IPS DF 6.9 (cell line): ENCODE measurements around the gene CEP152.
"Not testable (repeated sequence)": the region's sequence is repeated elsewhere in the genome, so short reads cannot be mapped to it uniquely, and the experiment has no call there.

Source experiments
- DNase-seq: peaks from one replicate; pipeline ENCODE4 v3.0.0-alpha.2; 2013; ENCODE audit warnings: low read depth, low spot score
- H3K27ac ChIP-seq: one replicate; pipeline ENCODE4 v1.5.1; 2013; ENCODE audit warnings: low read length, control low read depth
- H3K27me3 ChIP-seq: 2 replicates; pipeline ENCODE4 v1.6.1; 2013; ENCODE audit warnings: mild to moderate bottlenecking, low read length; ENCODE audit not compliant: control insufficient read depth, insufficient read depth
- H3K36me3 ChIP-seq: 2 replicates; pipeline ENCODE4 v1.6.1; 2013; ENCODE audit warnings: low read length; ENCODE audit not compliant: control insufficient read depth, insufficient read depth
- H3K4me1 ChIP-seq: 2 replicates; pipeline ENCODE4 v1.6.1; 2013; ENCODE audit warnings: low read length; ENCODE audit not compliant: control insufficient read depth, insufficient read depth
- H3K4me3 ChIP-seq: 2 replicates; pipeline ENCODE4 v1.5.1; 2013; ENCODE audit warnings: mild to moderate bottlenecking, low read length
- H3K9me3 ChIP-seq: 2 replicates; pipeline ENCODE4 v1.6.1; 2013; ENCODE audit warnings: low read length, inconsistent platforms; ENCODE audit not compliant: control insufficient read depth, insufficient read depth
- WGBS: extraction: QIAGEN DNeasy Blood & Tissue Kit; methylation state at CpG from one replicate; pipeline ENCODE4 v1.1.7; 2013; ENCODE audit warnings: mixed read lengths, missing lambda C conversion rate; ENCODE audit not compliant: insufficient read length, insufficient coverage; 5-methylcytosine and 5-hydroxymethylcytosine counted together

The CEP152 gene, protein sequence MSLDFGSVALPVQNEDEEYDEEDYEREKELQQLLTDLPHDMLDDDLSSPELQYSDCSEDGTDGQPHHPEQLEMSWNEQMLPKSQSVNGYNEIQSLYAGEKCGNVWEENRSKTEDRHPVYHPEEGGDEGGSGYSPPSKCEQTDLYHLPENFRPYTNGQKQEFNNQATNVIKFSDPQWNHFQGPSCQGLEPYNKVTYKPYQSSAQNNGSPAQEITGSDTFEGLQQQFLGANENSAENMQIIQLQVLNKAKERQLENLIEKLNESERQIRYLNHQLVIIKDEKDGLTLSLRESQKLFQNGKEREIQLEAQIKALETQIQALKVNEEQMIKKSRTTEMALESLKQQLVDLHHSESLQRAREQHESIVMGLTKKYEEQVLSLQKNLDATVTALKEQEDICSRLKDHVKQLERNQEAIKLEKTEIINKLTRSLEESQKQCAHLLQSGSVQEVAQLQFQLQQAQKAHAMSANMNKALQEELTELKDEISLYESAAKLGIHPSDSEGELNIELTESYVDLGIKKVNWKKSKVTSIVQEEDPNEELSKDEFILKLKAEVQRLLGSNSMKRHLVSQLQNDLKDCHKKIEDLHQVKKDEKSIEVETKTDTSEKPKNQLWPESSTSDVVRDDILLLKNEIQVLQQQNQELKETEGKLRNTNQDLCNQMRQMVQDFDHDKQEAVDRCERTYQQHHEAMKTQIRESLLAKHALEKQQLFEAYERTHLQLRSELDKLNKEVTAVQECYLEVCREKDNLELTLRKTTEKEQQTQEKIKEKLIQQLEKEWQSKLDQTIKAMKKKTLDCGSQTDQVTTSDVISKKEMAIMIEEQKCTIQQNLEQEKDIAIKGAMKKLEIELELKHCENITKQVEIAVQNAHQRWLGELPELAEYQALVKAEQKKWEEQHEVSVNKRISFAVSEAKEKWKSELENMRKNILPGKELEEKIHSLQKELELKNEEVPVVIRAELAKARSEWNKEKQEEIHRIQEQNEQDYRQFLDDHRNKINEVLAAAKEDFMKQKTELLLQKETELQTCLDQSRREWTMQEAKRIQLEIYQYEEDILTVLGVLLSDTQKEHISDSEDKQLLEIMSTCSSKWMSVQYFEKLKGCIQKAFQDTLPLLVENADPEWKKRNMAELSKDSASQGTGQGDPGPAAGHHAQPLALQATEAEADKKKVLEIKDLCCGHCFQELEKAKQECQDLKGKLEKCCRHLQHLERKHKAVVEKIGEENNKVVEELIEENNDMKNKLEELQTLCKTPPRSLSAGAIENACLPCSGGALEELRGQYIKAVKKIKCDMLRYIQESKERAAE (N-terminal part only)

DNA sequence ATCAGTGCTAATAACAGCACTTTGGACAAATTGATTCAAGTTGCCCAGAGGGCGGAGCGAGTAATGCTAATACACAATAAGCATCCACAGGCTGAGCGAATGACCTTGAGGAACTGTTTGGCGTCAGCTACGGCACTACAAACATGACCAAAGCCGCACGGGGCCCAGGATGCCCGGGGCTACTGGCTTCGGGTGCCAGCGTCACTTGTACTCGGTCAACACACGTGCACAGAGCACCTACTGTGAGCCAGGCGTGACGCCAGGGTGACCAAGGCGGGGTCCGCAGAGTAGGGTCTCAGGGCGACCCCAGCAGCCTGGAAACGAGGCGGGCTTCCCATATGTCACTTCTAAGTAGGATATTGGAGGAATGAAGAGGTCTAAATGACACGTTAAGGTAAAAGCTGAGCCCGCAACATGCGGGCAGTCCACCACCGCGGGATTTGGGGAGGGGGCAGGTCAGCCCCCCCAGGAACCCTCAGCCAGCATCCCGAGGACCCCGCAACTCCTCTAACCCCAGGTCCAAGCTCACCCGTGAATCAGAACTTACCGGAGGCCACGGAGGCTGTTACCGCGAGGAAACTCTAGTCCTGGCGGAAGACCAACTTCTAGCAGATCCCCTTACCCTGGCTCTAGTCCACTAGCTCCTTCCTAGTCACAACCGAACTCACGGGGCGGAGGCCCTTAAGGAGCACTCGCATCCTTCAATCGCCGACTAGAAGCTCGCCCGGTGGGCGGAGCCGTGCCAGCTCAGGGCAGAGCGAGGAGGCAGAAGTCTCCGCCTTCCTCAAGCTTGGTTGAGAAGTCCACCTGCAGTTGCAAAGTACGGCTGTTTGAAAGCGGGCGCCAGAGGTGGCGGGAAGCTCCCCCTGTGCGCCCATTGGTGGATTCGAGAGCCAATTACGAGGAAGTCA, at the start of gene CEP152:
TSS of gene CEP152 (minus strand) at position 656 of the 911 bp plus-strand sequence. CDS start 5,420 bp downstream, outside the sequence.
- no peaks in the 10 kb centered on the region for H3K9me3 ChIP-seq
- no peaks in the 10 kb centered on the region for H3K4me1 ChIP-seq
- H3K27ac ChIP-seq = no peak within 1 kb of the TSS
- H3K36me3 ChIP-seq = no peaks in the 10 kb centered on the region
- DNase-seq = peak; percentile 99
- peak within 1 kb of the TSS; percentile 68; the same call in 1 of the 2 replicates for H3K4me3 ChIP-seq
- no CpG with 5 or more reads among the region's 51 CpGs for WGBS
- H3K27me3 ChIP-seq = no peaks in the 10 kb centered on the region

DNA sequence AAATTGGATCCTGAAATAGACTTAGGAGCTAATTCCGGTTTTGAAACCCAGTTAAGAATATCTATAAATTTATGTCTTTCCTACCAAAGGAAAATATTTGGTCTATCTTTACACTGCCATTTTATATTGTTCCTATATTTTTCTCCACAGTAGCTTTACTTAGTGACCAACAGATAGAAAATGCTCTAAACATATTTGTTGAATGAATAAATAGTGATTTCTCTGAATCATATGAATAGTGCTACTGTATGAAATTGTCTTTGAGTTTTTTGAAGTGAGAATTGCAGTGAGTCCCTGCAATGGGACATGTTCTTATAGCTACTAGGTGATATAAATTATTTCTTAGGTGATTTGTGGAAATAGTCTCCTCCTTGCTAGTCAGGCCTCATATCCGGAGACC, 48.6 kb upstream of the CEP152 start:
- Histone ChIP-seq H3K27ac (no peak overlapping the region), H3K9me3 (no peaks in the 10 kb centered on the region), H3K4me3 (no peak overlapping the region), H3K4me1 (peaks cover 1% of the 10 kb centered on the region; the same call in 1 of the 2 replicates), H3K27me3 (no peaks in the 10 kb centered on the region), H3K36me3 (no peaks in the 10 kb centered on the region)
- no peak for DNase-seq
- no CpG with 5 or more reads among the region's 2 CpGs for WGBS

DNA sequence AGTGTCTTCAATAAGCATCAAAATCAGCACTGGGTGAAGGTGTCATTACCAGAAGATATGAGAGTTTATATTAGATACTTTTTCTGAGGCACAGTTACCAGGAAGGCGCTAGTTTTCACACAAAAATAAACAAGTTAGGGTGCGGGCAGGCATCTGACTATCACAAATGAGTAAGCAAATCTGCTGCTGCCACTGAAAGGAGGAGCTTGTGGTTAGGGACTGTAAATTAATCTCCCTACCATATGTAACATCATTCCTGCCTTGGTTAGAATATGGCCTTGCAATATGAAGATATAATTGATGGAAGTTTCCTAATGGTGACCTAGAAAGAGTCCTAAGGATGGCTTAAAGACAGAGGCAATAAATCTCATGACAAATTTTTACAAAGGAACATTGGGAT, 47.5 kb upstream of the CEP152 start:
- H3K4me1 ChIP-seq = peaks cover 1% of the 10 kb centered on the region; the same call in 1 of the 2 replicates
- no peak for DNase-seq
- WGBS = no CpG with 5 or more reads among the region's 2 CpGs
- H3K27ac ChIP-seq = no peak overlapping the region
- H3K9me3 ChIP-seq = no peaks in the 10 kb centered on the region
- no peaks in the 10 kb centered on the region for H3K27me3 ChIP-seq
- no peak overlapping the region for H3K4me3 ChIP-seq
- H3K36me3 ChIP-seq = no peaks in the 10 kb centered on the region

DNA sequence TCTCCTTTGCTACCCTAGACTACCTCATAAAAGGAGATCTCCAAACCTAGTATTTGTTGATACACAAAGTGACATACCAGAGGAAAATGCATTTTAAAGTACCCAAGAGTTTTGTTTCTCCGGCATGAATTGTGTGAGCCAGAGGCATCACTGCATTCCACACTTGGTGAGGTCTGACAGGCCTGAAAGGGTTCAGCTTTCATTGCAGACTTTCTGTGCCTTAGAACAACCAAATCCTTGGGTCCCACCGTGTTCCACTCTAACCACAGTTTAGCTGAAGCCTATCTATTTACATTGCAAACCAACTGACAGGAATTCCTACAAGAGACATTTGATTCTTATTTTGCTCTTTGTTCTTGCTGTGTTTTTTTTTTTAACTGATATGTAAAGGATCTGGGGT, 46.1 kb upstream of the CEP152 start:
- Histone ChIP-seq H3K27me3 (no peaks in the 10 kb centered on the region), H3K9me3 (no peaks in the 10 kb centered on the region), H3K36me3 (no peaks in the 10 kb centered on the region), H3K4me1 (peaks cover 1% of the 10 kb centered on the region; the same call in 1 of the 2 replicates), H3K27ac (no peak overlapping the region), H3K4me3 (no peak overlapping the region)
- no peak for DNase-seq
- no CpG with 5 or more reads among the region's 2 CpGs for WGBS

DNA sequence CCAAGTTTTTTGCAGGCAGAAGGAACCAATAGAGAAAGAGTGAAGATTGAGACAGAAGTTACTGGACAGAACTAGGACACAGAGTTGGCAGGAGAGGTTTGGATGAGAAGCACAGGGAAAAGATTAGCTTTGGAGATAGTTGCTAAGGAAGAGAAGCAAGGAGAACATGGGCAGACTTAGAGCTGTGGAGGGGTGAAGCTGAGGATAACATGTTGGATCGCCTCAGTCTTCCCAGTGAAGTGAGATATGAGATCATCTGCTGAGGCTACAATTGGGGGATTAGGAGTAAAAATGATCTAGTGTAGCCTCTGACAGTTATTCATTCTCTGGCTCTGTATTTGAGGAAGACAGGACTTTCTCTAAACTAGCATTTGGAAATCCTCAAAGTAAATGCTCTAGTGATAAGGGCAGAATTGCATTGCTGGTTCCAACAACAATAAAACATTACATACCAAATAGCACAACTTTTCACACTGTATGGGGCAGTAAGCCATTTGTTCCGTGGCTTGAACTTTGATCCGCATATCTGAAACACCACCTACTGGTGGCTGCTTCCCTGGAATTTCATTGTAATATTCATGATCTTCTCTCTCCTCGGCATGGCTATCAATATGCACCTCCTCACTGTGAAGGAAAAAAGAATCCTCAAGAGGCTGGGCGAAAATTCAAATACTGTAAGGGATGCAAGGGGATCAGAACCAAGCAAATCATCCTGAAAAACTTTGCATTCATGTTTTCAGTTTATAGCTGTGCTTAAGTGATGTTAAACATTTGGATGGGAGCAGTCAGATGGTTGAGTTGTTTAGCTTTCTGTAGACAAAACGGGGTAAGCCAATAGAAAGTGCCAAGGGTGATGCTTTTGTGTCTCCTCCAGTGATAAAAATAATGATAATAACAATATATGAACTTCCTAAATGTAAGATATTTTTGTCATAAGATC, 44.9 kb upstream of the CEP152 start:
- DNase-seq = no peak
- Histone ChIP-seq H3K27ac (no peak overlapping the region), H3K9me3 (no peaks in the 10 kb centered on the region), H3K4me1 (peaks cover 1% of the 10 kb centered on the region; the same call in 1 of the 2 replicates), H3K4me3 (no peak overlapping the region), H3K36me3 (no peaks in the 10 kb centered on the region), H3K27me3 (no peaks in the 10 kb centered on the region)
- no CpG with 5 or more reads among the region's 6 CpGs for WGBS

DNA sequence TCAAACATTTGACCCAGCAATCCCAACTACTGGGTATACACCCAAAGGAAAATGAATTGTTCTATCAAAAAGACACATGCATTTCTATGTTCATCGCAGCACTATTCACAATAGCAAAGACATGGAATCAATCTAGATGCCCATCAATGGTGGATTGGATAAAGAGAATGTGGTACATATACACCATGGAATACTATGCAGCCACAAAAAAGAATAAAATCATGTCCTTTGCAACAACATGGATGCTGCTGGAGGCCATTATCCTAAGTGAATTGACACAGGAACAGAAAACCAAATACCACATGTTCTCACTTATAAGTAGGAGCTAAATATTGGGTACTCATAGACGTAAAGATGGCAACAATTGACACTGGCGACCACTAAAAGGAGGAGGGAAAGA, 43.6 kb upstream of the CEP152 start:
- not testable (repeated sequence) for H3K27ac ChIP-seq, H3K4me1 ChIP-seq, H3K9me3 ChIP-seq, DNase-seq, H3K27me3 ChIP-seq, H3K4me3 ChIP-seq, H3K36me3 ChIP-seq
- no CpG with 5 or more reads among the region's 3 CpGs for WGBS

DNA sequence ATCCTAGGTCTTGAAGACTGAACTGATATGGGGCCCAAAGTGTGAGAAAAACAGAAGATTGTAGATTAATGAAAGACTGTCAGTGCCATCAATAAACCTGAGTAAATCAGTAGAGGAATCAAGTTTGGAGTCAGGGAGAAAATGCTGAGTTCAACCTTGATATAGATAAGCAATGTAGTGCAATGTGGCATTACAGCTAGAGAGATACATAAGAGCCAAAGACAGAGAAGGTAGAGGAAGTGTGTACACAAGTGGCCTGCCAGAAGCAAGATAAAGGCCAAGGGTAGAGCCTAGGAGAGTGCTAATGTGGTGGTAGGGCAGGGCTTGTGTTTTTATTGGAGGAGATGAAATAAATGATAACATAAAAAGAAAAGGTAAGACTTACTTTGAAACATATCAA, 41.1 kb upstream of the CEP152 start:
- Histone ChIP-seq H3K36me3 (no peaks in the 10 kb centered on the region), H3K4me1 (peaks cover 1% of the 10 kb centered on the region; the same call in 1 of the 2 replicates), H3K4me3 (no peak overlapping the region), H3K9me3 (no peaks in the 10 kb centered on the region), H3K27ac (no peak overlapping the region), H3K27me3 (no peaks in the 10 kb centered on the region)
- DNase-seq = no peak

DNA sequence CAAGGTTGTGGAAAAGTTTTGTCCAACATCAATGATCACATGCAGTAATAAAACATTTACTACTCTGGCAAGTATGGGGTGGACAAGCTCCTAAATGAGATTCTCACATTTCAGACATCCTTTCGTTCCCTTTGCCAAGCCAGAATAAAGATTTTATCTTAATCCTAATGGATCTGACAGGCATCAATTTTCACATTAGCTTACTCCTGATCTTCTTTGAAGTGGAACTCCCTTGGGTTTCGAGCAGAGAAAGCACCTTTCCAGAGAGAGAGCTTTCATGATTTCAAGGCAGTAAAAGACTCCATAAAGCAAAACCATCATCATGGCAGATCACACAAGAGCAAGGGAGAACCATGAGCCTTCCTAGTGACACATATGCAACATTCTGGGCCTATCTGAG, 39.8 kb upstream of the CEP152 start:
- DNase-seq = no peak
- WGBS = no CpG with 5 or more reads among the region's 2 CpGs
- H3K36me3 ChIP-seq = no peaks in the 10 kb centered on the region

DNA sequence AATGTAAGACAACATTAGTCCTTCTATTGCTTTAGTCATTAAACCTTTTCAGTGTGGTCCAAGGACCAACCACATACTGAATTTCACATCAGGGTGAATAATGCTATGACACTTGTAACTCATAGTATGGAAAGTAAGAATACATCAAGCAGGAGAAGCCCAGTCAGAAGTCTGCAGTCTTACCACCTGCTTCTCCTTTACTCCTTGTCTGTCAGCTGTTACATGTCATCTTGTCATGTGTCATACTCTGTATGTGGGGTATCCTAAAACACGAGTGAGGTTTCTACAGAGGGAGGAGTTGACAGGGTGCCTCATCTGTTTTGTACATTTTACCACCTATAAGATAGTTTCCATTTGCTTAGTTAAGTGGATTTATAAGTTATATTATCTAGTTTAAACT, 34.3 kb upstream of the CEP152 start:
- H3K4me3 ChIP-seq = no peak overlapping the region
- H3K27ac ChIP-seq = no peak overlapping the region
- H3K27me3 ChIP-seq = no peaks in the 10 kb centered on the region
- H3K36me3 ChIP-seq = no peaks in the 10 kb centered on the region
- DNase-seq = no peak
- H3K9me3 ChIP-seq = no peaks in the 10 kb centered on the region; the same call in 1 of the 2 replicates
- WGBS = no CpG with 5 or more reads among the region's 1 CpG
- H3K4me1 ChIP-seq = no peaks in the 10 kb centered on the region

More for the DNA sequence above, 39.8 kb upstream of the CEP152 start:
- H3K4me1 ChIP-seq = peaks cover 1% of the 10 kb centered on the region; the same call in 1 of the 2 replicates
- no peaks in the 10 kb centered on the region for H3K27me3 ChIP-seq
- H3K9me3 ChIP-seq = no peaks in the 10 kb centered on the region
- H3K27ac ChIP-seq = no peak overlapping the region
- H3K4me3 ChIP-seq = no peak overlapping the region
